Measurements from ENCODE around the gene KLK14. TPM values are rescaled to one million over a fixed set of nuclear protein-coding genes. Genes with fewer than 3 reads are reported as not detected.

KLK14 gene
- total and polyA plus RNA-seq, 2 experiments from 2014 or later, result 0.42 TPM; not detected in 1

- Histone ChIP-seq H3K79me2 (replicated peaks; ENCODE audit: insufficient read depth) (no peaks in the 10 kb centered on the region), H3K9me2 (ENCODE audit: insufficient read depth) (no peaks in the 10 kb centered on the region), H3K4me3 (no peak overlapping the region), H4K20me1 (replicated peaks; ENCODE audit: insufficient read depth) (no peaks in the 10 kb centered on the region), H3K27ac (ENCODE audit: low read depth) (no peak overlapping the region), H3K27me3 (ENCODE audit: insufficient read depth) (no peaks in the 10 kb centered on the region), H3K4me1 (ENCODE audit: insufficient read depth) (no peaks in the 10 kb centered on the region), H3K4me2 (no peak overlapping the region), H3K36me3 (ENCODE audit: insufficient read depth) (no peaks in the 10 kb centered on the region), H3F3A (replicated peaks; ENCODE audit: low read depth) (no peaks in the 10 kb centered on the region), H2AFZ (no peak overlapping the region)
- DNase-seq (ENCODE audit: low spot score), result no peak
- Mint-ChIP-seq H3K4me3 (no peak overlapping the region), H3K27ac (no peak overlapping the region), H3K36me3 (ENCODE audit: low read depth) (no peaks in the 10 kb centered on the region; the same call in 2 of the 3 replicates), H3K9me3 (no peaks in the 10 kb centered on the region), H3K27me3 (ENCODE audit: insufficient read depth, low read depth, poor library complexity) (peaks cover 26% of the 10 kb centered on the region), H3K4me1 (peaks cover 23% of the 10 kb centered on the region)
- no peak for TF ChIP-seq JUNB (IDR thresholded peaks at IDR 0.05; ENCODE audit: unreplicated experiment)
- no peak for TF ChIP-seq NANOG (IDR thresholded peaks at IDR 0.05; ENCODE audit: borderline replicate concordance)
- TF ChIP-seq ZNF114 (CRISPR knock-in tag; IDR thresholded peaks at IDR 0.05), result no peak
- TF ChIP-seq STAT1 (IDR thresholded peaks at IDR 0.05; ENCODE audit: unreplicated experiment), result no peak
- no peak for TF ChIP-seq ZNF331 (CRISPR knock-in tag; IDR thresholded peaks at IDR 0.05; ENCODE audit: low read depth)
- no peak for TF ChIP-seq POLR2AphosphoS5 (IDR thresholded peaks at IDR 0.05; ENCODE audit: low read depth)
- TF ChIP-seq ZNF462 (CRISPR knock-in tag; IDR thresholded peaks at IDR 0.05), result no peak
- TF ChIP-seq CREB1 (CRISPR knock-in tag; IDR thresholded peaks at IDR 0.05; ENCODE audit: low read depth), result no peak
- ATAC-seq, result no peak
These were observed 1.8 kb upstream of the KLK14 start for GRCh38 chr19:51084505-51084904.
